HUES64 (cell line): Measurements from ENCODE around the gene RIMS4.
A peak's percentile ranks its signal among the peaks of the same experiment; 100 is the strongest.
"Not testable (repeated sequence)": the region's sequence is repeated elsewhere in the genome, so short reads cannot be mapped to it uniquely, and the experiment has no call there.

ENCODE experiments used
- H3K27ac ChIP-seq: 2 replicates; pipeline ENCODE4 v1.7.0; 2013; ENCODE audit warnings: low read depth, low read length, inconsistent platforms
- H3K27me3 ChIP-seq: 2 replicates; pipeline ENCODE4 v1.6.1; 2013; ENCODE audit warnings: mild to moderate bottlenecking, low read length; ENCODE audit not compliant: insufficient read depth
- H3K36me3 ChIP-seq: 2 replicates; pipeline ENCODE4 v1.6.1; 2013; ENCODE audit warnings: mild to moderate bottlenecking, low read length; ENCODE audit not compliant: insufficient read depth
- H3K4me1 ChIP-seq: 2 replicates; pipeline ENCODE4 v1.6.1; 2013; ENCODE audit warnings: mild to moderate bottlenecking, low read length, moderate library complexity; ENCODE audit not compliant: insufficient read depth
- H3K4me3 ChIP-seq: 2 replicates; pipeline ENCODE4 v1.5.1; 2013; ENCODE audit warnings: mild to moderate bottlenecking, low read length, moderate library complexity
- H3K9ac ChIP-seq: 2 replicates; pipeline ENCODE4 v1.6.1; 2013; ENCODE audit warnings: mild to moderate bottlenecking, low read depth, low read length
- H3K9me3 ChIP-seq: 2 replicates; pipeline ENCODE4 v1.6.1; 2013; ENCODE audit warnings: low read depth, low read length; ENCODE audit not compliant: insufficient read depth
- WGBS: fragments of 150-250, 120-280 bp; methylation state at CpG from one replicate; pipeline ENCODE4 v1.1.7; 2013; ENCODE audit warnings: missing lambda C conversion rate; 5-methylcytosine and 5-hydroxymethylcytosine counted together

RIMS4 gene

DNA sequence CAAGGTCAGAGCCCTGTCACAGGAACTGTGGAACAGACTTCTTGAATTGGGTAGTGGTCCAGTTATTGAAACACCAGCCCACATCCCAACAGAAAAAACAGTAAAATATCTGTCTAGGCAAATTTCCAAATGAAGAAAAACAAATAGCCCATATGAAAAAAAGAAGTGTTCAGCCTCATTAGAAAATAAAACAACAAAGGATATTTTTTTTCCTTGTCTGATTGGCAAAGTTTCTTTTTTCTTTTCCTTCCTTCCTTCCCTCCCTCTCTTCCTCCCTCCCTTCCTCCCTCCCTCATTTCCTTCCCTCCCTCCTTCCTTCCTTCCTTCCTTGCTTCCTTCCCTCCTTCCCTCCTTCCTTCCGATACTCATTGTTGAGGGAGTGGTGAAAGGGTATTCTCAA is 20.6 kb upstream of the RIMS4 start:
- no CpG with 5 or more reads among the region's 1 CpG for WGBS
- Histone ChIP-seq H3K4me1 (peaks cover 17% of the 10 kb centered on the region), H3K27me3 (no peaks in the 10 kb centered on the region), H3K27ac (no peak overlapping the region), H3K9me3 (no peaks in the 10 kb centered on the region), H3K36me3 (no peaks in the 10 kb centered on the region), H3K9ac (no peak overlapping the region), H3K4me3 (no peak overlapping the region)

DNA sequence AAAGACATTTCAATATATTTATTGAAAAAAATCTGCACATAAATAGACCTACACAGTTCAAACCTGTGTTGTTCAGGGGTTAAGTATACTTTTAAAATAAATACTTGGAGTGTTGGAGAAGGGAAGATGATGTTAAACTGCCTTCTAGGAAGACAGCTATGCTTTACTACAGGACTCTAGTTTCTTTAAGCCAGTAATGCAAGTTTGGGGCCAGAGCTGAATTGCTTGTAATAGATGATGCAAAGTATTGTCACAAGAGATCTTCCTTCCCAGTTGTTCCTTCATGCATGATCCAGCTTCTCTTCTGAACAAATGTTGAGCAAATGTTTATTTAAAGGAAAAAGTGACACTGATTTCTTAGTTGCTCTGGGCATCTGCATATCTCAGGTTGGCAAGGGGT is 20.2 kb upstream of the RIMS4 start:
- H3K9ac ChIP-seq = no peak overlapping the region
- no peaks in the 10 kb centered on the region for H3K36me3 ChIP-seq
- H3K4me3 ChIP-seq = no peak overlapping the region
- no peaks in the 10 kb centered on the region for H3K9me3 ChIP-seq
- H3K27me3 ChIP-seq = no peaks in the 10 kb centered on the region
- peaks cover 14% of the 10 kb centered on the region for H3K4me1 ChIP-seq
- no peak overlapping the region for H3K27ac ChIP-seq

DNA sequence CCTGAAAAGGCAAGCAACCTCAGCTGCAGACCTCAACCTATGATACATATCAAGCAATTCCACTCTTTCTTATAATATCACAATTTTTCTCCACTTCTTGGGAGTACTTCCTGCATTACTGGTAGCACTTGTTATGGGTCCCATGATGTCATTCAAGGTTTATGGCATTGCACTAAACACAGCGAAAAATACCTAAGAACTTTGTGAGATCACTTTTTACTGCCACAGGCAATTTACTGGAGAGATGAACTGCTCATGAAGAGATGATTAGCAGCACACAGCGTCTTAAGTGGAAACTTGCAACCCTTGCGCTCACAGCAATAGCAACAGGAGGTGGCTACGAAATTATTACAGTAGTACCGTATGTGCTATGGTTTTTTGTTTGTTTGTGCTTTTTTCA is 19.3 kb upstream of the RIMS4 start:
- Histone ChIP-seq H3K36me3 (no peaks in the 10 kb centered on the region), H3K27ac (no peak overlapping the region), H3K4me1 (peaks cover 14% of the 10 kb centered on the region), H3K9ac (no peak overlapping the region), H3K9me3 (no peaks in the 10 kb centered on the region), H3K27me3 (no peaks in the 10 kb centered on the region), H3K4me3 (no peak overlapping the region)
- 97% methylated on average over 5 of the region's 5 CpGs for whole genome bisulfite sequencing

DNA sequence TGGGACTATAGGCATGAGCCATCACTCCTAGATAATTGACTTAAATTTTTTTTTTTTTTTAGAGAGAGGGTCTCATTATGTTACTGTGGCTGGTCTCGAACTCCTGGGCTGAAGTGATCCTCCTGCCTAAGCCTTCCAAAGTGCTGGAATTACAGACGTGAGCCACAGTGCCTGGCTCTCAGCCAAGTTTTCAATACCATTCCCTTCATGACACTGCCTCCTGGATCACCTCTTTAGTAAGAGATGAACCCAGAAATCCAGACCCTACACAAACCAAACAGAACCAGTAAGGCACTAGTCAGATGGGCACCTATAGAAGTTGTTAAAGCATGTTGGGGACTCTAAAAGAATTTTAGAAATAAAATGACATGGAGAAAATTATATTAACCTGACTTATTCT is 18.3 kb upstream of the RIMS4 start:
- Histone ChIP-seq H3K9me3 (no peaks in the 10 kb centered on the region), H3K27ac (no peak overlapping the region), H3K4me3 (no peak overlapping the region), H3K4me1 (peaks cover 14% of the 10 kb centered on the region), H3K9ac (no peak overlapping the region), H3K36me3 (no peaks in the 10 kb centered on the region), H3K27me3 (no peaks in the 10 kb centered on the region)
- WGBS = 95% methylated on average over 2 of the region's 2 CpGs

DNA sequence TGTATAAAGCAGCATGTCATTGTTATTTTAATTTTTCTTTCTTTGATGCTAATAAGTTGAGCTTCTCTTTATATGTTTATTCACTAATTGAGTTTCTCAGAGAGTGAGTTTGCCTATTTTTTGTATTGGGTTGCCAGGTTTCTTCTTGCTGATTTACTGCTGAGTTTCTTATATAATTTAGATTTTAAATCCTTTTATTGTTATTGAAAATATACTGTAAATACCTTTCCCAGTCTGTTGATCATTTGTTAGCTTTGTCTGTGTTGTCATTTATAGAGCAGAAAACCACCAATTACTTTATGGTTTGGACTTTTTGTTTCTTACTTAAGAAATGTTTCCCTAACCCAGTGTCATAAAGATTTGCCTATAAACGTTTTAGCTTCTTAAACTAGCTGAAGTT is 17.1 kb upstream of the RIMS4 start:
- Histone ChIP-seq H3K27ac (peak overlapping the region; percentile 54; the same call in 1 of the 2 replicates), H3K4me3 (no peak overlapping the region), H3K4me1 (peaks cover 14% of the 10 kb centered on the region), H3K9ac (no peak overlapping the region), H3K36me3 (no peaks in the 10 kb centered on the region), H3K9me3 (no peaks in the 10 kb centered on the region), H3K27me3 (no peaks in the 10 kb centered on the region)
- WGBS = no CpG with 5 or more reads among the region's 1 CpG

DNA sequence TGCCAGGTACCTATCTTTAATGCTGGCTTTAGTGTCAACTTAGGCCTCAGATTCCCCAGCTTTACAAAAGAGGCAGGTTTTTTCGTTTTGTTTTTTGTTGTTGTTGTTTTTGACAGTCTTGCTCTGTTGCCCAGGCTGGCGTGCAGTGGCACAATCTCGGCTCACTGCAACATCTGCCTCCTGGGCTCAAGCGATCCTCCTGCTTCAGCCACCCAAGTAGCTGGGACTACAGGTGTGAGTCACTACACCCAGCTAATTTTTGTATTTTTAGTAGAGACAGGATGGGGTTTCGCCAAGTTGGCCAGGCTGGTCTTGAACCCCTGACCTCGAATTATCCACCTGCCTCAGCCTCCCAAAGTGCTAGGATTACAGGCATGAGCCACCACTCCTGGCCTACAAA is 11.2 kb upstream of the RIMS4 start:
- not testable (repeated sequence) for H3K4me1 ChIP-seq, H3K9ac ChIP-seq, H3K27me3 ChIP-seq, H3K9me3 ChIP-seq, H3K4me3 ChIP-seq, H3K27ac ChIP-seq, H3K36me3 ChIP-seq
- 92% methylated on average over 6 of the region's 6 CpGs for WGBS

DNA sequence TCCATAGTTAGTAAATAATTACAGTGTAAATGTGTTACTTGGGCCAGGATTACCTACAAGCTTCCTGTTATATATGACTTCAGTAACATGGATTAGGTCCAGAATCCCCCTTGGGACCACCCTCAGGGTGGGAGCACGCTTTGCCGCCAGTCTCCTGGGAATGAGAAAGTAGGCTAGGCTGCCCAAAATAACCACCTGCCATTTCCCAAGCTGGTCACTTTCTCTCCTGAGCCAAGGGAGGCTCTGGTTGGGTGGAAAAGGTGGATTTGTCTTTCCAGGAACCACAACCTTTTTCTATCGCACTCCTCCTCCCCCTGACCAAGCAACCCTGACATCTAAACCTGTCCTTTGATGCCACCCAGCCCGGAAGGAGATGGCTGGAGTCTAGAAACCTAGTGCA is 9.6 kb upstream of the RIMS4 start:
- Histone ChIP-seq H3K4me1 (no peaks in the 10 kb centered on the region), H3K9me3 (no peaks in the 10 kb centered on the region), H3K4me3 (no peak overlapping the region), H3K36me3 (no peaks in the 10 kb centered on the region), H3K9ac (no peak overlapping the region), H3K27ac (no peak overlapping the region), H3K27me3 (no peaks in the 10 kb centered on the region)
- WGBS = 86% methylated on average over 3 of the region's 4 CpGs

DNA sequence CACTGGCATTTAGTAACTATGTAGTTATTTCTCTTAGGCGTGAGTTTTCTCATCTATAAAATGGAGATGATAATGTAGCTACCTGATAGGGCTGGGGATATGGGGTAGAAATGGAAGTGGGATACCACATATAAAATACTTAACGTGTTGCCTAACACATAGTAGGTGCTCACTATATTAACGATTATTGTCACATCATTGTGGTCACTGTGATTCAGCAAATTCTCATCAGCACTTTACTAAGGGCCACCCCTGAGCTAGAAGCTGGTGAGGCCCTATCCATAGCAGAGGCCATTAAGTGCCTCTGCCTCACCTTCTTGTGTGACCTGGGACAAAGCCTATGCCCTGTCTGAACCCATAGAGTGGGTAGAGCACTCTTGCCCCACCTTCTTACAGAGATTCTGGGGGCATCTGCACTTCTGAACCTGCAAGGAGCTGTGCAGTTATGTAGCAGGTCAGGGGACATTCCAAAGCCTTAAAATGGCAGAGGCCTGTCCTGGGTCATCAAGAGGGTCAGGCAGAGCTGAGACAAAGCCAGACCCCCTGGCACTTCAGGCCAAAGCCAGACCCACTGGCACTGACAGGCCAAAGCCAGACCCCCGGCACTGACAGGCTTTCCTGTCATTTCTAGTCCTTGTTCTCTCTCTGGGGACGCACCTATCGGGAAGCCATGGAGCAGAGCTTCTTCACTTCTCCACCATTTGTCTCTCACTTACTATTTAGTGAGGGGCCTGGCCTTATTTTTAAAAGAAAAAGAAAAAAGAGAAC is 7.0 kb upstream of the RIMS4 start:
- peaks cover 11% of the 10 kb centered on the region for H3K27me3 ChIP-seq
- no peaks in the 10 kb centered on the region for H3K4me1 ChIP-seq
- no peaks in the 10 kb centered on the region for H3K36me3 ChIP-seq
- no peak overlapping the region for H3K27ac ChIP-seq
- no peak overlapping the region for H3K4me3 ChIP-seq
- no peaks in the 10 kb centered on the region for H3K9me3 ChIP-seq
- WGBS = 94% methylated on average over 5 of the region's 6 CpGs
- H3K9ac ChIP-seq = no peak overlapping the region

DNA sequence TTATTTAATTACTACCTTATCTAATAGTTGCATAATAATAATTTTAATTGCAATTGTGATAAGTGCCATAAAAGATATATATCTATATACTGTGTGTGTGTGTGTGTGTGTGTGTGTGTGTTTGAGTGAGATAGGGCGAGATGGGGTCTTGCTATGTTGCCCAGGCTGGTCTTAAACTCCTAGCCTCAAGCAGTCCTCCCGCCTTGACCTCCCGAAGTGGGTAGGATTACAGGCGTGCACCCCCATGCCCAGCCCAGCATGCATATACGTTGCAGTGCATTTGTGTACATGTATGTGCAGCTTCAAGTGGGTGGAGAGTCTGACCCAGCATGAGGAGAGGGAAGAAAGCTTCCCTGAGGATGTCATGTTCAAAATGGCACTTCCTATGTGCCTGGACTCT is 4.6 kb upstream of the RIMS4 start:
- Histone ChIP-seq H3K4me3 (no peak overlapping the region), H3K9me3 (no peaks in the 10 kb centered on the region), H3K9ac (no peak overlapping the region), H3K36me3 (no peaks in the 10 kb centered on the region), H3K27ac (no peak overlapping the region), H3K4me1 (no peaks in the 10 kb centered on the region), H3K27me3 (peaks cover 30% of the 10 kb centered on the region)
- WGBS = 91% methylated on average over 5 of the region's 5 CpGs

DNA sequence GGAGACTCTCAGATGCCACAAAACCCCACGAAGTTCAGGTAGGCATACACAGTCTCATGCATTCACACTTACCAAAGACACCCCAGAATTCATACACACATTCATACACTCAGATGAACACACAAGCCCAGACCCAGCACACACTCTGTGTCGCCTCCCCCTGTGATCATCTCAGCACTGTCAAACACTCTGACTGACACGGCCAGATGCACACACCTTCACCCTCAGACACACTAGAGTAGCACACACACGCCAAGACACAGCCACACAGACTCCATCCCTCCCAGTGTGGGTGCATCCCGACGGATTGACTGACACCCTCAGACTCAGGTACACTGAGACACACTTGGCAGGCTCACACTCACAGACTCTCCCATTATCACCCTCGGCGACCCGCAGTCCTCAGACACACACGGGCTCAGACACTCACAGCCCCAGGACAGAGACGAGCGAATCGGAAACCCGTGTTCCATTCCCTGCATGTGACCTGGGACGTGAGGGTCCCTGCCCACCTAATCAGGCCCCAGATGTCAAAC is 872 bp upstream of the RIMS4 start:
- 87% methylated on average over 15 of the region's 15 CpGs for WGBS
- Histone ChIP-seq H3K36me3 (no peaks in the 10 kb centered on the region), H3K4me1 (peaks cover 1% of the 10 kb centered on the region; the same call in 1 of the 2 replicates), H3K4me3 (peak overlapping the region; percentile 48; the same call in 1 of the 2 replicates), H3K9ac (no peak overlapping the region), H3K27ac (no peak overlapping the region), H3K27me3 (peaks cover 59% of the 10 kb centered on the region), H3K9me3 (no peaks in the 10 kb centered on the region)

DNA sequence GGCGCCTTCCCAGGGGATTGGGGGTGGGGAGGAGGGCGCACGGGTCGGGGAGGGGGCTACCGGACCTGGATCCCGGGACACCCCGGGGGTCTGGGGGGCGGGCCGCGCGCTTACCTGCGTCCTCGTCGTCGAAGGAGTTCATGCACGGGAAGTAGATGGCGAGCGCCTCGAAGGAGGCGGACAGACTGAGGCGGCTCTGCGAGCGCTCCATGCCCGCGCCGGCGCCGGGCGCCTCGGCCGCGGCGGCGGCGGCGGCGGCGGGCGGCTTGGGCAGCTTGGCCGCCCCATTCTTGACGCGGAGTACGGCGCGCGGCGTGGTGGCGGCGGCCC is 320 bp downstream of the RIMS4 start:
- WGBS = under 1% methylated on average over 49 of the region's 49 CpGs

More for the DNA sequence above, 320 bp downstream of the RIMS4 start:
- peak overlapping the region; percentile 67 for H3K4me3 ChIP-seq
- no peaks in the 10 kb centered on the region for H3K36me3 ChIP-seq
- no peak overlapping the region for H3K27ac ChIP-seq
- peaks cover 59% of the 10 kb centered on the region for H3K27me3 ChIP-seq
- no peak overlapping the region; the same call in 1 of the 2 replicates for H3K9ac ChIP-seq
- no peaks in the 10 kb centered on the region for H3K9me3 ChIP-seq
- peaks cover 3% of the 10 kb centered on the region; the same call in 1 of the 2 replicates for H3K4me1 ChIP-seq
